Stimulated activated CD4-positive, alpha-beta T cell treated with anti-CD3 and anti-CD28 coated beads, Interleukin-15, amount 100 ng/mL, for 1 hour (primary cell): Measurements from ENCODE around the gene SARS1.
"Not testable (repeated sequence)": the region's sequence is repeated elsewhere in the genome, so short reads cannot be mapped to it uniquely, and the experiment has no call there.

Source experiments
- DNase-seq, 2 donors: peaks; one replicate each; pipeline ENCODE4 v3.0.0-alpha.2; 2020; ENCODE audit warnings: low read depth in 1 of 2, low spot score in 1 of 2

The SARS1 gene

GRCh38 chr1:109192433-109192832 is 21.3 kb upstream of the SARS1 start:
- DNase-seq, result no peak

- DNase-seq, result peak; percentile 12 to 45
Measured at GRCh38 chr1:109193653-109194590, 19.8 kb upstream of the SARS1 start.

DNA sequence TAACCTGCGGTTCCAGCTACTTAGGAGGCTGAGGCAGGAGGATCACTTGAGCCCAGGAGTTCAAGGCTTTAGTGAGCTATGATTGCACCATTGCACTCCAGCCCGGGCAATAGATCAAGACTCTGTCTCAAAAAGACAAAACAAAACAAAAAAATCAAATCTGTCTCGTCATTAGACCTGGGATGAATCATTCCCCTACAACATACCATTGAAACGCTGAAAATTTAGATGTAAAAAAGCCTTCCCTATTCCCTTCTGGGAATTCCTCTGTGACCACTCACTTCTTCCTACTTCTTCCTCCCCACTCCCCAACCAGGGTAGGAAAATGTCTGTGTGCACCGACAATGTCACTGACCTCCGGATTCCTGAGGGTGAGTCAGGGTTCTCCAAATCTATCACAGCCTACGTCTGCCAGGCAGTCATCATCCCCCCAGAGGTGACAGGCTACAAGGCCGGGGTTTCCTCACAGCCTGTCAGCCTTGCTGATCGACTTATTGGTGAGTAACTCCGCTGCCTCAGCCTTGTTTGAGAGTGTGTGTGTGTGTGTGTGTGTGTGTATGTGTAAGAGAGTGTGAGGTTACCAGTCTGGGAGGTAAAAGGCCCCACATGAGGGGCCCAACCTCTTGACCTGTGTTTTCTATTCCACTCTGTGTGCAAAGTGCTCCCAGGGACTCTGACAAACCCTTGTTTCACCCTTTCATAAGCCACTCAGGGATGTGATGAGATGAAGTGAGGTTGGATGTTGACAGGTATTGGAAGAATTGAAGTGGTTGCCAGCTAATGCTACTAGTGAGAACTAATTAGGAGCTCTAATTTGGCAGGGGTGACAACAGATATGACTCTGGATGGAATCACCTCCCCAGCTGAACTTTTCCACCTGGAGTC is 16.3 kb upstream of the SARS1 start:
- no peak for DNase-seq

DNA sequence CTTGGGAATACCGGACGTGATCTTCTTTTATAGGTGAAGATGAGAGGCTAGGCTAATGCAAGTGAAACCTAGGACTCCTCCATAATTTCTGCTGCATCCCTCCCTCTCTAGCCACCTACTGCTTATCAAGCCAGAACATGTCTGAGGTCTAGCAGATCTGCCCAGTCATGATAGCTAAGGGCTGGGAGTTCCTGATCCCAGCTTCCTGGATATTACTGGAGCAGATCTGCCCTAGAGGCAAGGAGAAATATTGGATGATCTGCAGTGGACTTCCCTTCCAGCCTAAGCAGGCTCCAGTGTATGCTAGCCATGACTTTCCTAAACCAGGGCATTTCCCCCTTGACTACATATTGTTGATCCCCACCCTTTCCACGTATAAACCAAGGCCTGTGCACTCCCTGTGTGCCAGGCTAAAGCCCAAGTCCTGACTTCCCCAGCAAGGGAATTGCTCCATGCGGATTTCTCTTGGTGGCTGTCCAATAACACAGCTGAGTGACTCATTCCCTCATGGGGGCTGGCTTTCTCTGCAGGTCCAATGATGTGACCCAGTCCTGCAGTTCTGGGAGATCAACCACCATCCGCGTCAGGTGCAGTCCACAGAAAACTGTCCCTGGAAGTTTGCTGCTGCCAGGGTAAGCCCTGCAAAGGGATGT is 15.5 kb upstream of the SARS1 start:
- DNase-seq, result no peak

- no peak for DNase-seq
Measured at GRCh38 chr1:109198745-109199144, 15.0 kb upstream of the SARS1 start.

DNA sequence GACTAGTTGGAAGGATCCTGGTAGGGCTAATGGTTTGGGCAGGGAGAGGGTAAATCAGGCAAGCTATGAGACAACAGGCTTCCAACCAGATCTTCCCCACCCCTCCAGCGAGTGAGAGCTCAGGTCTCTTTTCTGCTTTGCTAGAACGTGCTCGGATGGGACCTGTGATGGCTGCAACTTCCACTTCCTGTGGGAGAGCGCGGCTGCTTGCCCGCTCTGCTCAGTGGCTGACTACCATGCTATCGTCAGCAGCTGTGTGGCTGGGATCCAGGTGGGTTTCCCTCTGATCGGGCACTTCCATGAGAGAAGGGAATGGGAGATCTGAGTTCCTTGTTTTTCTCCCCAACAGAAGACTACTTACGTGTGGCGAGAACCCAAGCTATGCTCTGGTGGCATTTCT is 14.0 kb upstream of the SARS1 start:
- no peak for DNase-seq

GRCh38 chr1:109201123-109201703 is 12.5 kb upstream of the SARS1 start:
- peak in 1 of 2 donors; percentile 34 for DNase-seq

GRCh38 chr1:109204484-109204883 is 9.2 kb upstream of the SARS1 start:
- DNase-seq, result no peak

GRCh38 chr1:109206339-109206738 is 7.4 kb upstream of the SARS1 start:
- no peak for DNase-seq

DNA sequence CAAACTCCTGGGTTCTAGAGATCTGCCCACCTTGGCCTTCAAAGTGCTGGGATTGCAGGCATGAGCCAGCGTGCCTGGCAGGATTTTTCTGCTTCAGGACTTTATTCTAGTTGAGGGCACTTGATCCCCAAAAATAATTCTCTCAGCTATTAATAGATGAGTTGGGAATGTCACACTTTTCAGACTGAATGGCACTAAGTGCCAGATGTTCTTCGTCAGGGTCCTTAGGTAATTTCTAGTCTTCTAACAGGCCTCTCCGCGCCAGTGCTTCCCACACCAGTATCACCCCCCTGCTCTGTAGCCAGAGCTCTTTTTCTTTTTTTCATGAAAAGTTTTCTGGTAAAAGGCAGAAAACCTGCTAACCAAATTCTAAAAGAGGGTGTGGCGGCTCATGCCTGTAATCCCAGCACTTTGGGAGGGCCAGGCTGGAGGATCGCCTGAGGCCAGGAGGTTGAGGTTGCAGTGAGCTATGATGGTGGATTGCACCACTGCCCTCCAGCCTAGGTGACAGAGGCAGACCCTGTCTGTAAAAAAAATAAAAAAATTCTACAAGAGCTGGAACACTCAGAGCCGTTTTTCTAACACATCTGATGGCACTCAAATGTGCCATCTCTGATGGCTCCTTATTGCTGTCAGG is 6.1 kb upstream of the SARS1 start:
- DNase-seq, result no peak

- no peak for DNase-seq
Measured at GRCh38 chr1:109208394-109208793, 5.3 kb upstream of the SARS1 start.

DNA sequence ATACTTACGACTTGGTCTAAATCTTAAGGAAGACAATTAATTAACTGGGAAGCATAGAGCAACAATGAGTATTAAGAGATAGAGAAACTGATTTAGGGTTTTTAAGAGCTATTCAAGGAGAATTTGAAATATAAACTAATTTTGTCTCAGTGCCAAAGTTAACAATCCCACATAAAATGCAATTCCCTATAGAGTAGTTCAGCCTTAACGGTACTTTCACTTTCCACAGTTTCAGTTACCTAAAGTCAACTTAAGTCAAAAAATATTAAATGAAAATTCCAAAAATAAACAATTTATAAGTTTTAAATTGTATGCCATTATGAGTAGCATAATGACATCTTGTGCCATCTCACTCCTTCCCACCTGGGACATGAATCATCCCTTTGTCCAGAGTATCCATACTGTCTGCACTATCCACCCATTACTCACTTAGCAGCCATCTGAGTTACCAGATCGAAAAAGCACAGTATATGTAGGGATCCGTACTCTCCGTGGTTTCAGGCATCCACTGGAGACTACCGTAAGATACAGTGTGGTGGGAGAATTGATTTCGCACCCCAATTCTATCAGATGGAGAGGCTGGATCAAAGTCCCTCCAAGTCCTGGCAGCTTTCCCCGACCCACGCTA is 4.8 kb upstream of the SARS1 start:
- DNase-seq, result no peak

GRCh38 chr1:109210058-109210457 is 3.7 kb upstream of the SARS1 start:
- DNase-seq, result no peak

DNA sequence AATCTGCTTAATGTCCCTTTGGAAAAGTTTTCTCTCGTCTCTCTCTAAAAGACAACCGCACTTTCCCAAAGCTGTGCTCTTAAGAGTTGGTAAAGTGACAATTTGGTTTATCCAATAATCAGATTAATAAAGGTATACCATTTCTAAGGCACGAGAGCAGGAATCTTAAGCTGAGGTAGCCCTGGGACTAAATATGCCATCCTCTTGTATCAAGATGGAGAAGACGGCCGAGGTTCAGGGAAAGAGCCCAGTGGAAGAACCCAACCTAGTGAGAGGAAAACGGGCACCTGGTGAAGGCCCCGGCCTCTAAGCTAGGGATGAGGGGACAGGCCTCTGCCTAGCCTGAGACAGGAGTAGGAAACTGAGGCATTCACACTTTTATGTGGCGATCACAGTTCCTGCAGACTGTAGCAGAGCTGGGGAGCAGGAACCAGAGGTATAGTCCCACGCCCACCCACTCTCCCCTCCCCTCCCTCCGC is 334 bp upstream of the SARS1 start:
- DNase-seq, result no peak

DNA sequence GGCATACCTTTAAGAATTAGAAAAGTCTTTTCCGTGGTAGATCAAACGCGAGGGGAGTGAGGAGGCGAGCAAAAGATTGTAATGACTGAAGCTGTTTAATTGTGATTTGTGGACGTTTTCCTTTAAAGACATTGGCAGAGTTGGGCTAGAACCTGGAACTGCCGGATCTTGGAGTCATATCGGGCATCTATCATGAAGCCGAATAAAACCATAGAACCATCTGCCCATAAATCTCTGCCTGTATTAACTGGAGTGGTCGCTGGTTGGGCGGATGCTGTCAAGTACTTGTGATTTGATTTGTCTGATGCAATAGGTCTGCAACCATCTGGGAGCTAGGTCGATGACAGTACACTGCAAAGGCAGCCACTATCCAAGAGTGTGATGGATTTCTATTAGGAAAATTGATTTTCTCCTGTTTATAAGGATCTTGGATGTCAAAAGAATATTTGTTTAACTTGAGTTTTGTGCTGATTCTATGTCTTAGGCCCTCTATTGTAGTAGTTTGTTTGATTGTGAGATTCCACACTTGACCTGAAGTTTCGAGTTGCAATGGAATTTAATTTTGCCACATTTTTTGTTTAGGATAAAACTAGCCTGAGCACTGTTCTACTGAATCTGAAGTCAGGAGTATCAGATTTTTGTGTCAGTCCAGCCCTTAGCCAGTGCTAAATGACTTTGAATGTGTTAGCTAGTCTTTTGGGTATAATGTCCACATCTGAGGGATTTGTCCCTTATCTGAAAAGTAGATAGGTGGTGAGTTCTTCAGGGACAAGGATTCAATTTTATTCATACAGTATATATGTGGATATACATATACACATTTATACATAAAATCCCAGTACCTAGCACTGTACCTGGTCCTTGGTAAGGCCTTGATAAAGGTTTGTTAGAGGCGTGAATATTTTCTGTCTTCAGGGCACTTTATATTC is 1.2 kb downstream of the SARS1 start:
- DNase-seq, result no peak

DNA sequence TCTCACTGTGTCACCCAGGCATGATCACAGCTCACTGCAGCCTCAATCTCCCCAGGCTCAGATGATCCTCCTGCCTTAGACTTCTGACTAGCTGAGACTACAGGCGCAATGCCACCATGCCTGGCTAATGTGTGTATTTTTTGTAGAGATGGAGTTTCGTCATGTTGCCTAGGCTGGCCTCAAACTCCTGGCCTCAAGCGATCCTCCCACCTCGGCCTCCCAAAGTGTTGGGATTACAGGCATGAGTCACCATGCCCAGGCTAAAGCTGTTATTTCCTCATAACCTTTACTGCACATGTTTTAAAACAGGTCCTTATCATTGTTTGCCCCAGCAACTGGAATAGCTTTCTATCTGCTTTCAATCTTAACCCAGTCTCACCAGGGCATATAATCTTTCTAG is 2.9 kb downstream of the SARS1 start:
- DNase-seq, result no peak

DNA sequence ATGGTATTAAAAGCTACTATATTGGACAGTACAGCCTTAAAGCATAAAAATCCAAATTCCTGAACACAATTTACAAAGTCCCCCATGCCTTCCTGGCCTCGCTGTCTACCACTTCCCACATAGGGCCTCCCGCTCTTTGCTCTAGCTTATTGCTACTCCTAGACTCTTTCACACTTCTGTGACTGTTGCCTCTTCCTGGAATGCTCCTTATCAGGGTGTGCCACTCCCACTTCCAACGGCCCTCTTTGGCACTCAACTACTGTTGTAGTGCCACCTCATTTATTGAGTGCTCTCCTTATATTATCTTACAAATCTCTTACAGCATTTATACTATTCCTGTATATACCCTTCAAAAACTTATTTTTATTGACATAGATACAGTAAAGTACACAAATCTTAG is 4.8 kb downstream of the SARS1 start:
- no peak for DNase-seq

DNA sequence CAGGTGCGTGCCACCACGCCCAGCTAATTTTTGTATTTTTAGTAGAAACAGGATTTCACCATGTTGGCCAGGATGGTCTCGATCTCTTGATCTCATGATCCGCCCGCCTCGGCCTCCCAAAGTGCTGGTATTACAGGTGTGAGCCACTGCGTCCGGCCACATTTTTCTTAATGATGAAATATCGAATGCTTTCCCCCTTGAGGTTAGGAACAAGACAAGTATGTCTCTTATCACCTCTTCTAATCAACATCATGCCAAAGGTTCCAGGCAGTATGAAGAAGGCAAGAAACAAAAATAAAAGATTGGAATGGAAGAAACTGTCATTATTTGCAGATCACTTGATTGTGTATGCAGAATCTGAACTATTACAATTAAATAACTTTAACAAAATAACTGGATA is 7.5 kb downstream of the SARS1 start:
- DNase-seq, result not testable (repeated sequence)

- no peak for DNase-seq
Measured at GRCh38 chr1:109225308-109225707, 11.6 kb downstream of the SARS1 start.
